GM21526 (cell line): ENCODE measurements around the gene CEP43.

Experiments used
- ATAC-seq: cut with Tn5 transposase; IDR thresholded peaks from one replicate; pipeline ENCODE4 v1.9.1; 2021; ENCODE audit warnings: moderate library complexity; ENCODE audit not compliant: unreplicated experiment, low FRiP score

Gene CEP43

DNA sequence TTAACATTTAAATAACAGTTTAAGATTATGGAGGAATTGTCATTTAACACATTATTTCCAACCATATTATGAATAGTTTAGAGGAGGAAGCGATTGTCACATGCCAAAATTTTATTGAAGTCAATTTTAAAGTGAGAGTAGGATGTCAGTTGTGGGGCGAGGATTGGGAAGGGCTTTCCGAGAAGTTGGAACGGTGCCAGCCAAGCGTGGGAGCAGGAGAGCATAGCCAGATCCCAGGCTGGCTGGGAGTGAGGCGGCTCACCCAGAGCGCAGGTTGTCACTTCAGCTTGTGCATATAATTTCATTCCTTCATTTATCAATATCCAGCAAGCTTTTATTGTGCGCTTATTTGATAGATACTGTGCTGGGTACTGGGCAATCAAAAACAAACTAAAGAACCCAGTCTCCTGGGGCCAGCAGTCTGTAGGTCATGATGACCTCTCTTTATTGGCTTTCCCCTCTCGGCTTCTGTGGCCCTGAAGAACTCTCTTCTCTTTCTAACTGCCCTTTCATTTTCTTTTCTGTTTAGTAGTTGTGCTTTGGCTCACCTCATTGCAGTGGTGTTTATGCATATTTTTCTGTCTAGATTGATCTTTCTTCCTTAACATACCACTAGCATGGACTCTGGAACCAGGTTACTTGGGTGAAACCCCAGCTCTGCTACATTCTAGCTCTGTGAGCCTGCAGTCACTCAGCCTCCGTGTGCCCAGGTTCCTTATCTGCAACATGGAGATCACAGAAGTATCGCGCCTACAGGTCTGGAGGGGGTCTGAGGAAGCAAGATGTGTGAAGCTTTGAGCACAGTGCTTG is 6.4 kb downstream of the CEP43 start:
- ATAC-seq, result no peak

- ATAC-seq, result no peak
Observed at GRCh38 chr6:167007985-167008384, 8.8 kb downstream of the CEP43 start.

DNA sequence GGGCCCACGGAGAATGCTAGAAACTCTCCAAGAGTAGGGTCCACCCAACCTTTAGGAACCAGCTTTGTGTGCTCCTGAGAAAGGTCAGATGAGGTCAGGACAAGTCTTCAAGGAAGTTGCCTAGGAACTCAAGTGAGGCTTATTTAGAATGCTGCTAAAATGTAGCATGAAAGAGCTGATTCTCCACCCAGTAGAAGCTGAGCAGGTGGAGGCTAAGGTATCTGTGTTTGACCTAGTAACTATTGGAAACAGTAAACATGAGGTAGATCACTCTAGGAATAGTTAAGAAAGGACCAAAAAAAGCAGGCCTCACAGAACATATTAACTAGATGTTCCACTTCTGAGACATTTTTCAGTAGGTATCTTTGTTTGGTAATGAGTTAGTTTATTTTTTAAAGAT is 13.9 kb downstream of the CEP43 start:
- no peak for ATAC-seq

- ATAC-seq, result no peak
Observed at GRCh38 chr6:167013946-167014345, 14.7 kb downstream of the CEP43 start.

DNA sequence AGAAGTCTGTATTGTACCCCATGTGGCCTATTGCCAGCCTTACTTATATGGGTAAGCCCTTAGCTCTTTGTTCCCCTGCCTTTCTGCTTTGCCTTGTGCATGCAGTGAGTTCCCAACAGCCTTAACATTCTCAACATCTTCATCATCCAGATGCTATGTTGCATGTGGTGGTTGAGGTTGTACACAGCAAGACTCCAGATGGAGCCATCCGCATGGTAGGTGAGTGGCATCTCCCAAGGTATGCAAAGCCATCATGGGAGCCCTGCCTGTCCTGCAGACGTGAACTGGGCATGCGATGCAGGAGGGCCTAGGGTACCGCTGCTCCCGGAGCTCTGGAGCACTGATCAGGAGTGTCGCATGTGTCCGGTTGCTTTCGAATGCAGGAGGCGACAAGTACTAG is 16.1 kb downstream of the CEP43 start:
- ATAC-seq, result no peak

DNA sequence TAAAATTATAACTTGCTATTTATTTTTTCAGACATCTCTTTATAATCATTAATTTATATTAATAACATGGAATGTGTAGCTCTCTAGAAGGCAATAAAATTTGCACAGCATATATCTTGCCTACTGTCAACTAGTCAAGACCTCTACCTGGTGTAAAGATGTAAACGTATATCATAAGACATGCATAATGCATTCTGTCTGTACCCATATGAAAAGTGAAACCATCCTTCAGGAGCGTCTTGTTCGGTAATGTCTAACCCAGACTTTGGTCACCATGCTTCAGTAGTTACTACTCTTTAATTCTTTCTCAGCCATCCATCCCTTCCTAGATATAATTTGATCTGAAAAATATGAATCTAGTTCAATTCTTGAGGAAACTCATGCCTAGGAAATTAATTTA is 21.0 kb downstream of the CEP43 start:
- ATAC-seq, result peak; percentile 86

- no peak for ATAC-seq
Observed at GRCh38 chr6:167027308-167027707, 28.1 kb downstream of the CEP43 start.

- no peak for ATAC-seq
Observed at GRCh38 chr6:167027772-167028171, 28.6 kb downstream of the CEP43 start.

- ATAC-seq, result no peak
Observed at GRCh38 chr6:167030222-167031072, 31.2 kb downstream of the CEP43 start.

DNA sequence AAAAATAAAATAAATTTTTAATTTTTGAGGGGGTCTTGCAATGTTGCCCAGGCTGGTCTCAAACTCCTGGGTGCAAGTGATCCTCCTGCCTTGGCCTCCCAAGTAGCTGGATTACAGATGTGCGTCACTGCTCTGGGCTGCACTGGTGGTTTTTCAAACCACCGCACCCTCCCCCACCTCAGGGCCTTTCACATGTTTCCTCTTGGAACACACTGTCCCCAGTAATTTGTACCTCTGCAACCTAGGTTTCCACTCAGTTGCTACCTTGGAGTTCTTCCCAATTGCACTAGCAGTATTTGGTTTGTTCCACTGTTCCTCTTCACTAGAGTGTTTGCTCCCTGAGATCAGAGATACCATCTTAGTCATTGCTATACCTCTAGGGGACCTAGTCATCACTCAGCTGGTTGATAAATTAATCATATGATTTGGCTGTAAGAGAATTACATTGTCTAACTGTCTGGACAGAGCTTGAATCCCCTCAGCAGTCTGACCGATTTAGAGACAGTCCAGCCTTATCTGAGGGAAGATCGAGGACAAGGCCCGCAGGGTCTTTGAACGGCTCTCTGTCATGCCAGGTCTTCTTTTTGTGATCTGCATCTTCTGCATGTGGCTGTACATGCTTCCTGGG is 32.0 kb downstream of the CEP43 start:
- no peak for ATAC-seq

DNA sequence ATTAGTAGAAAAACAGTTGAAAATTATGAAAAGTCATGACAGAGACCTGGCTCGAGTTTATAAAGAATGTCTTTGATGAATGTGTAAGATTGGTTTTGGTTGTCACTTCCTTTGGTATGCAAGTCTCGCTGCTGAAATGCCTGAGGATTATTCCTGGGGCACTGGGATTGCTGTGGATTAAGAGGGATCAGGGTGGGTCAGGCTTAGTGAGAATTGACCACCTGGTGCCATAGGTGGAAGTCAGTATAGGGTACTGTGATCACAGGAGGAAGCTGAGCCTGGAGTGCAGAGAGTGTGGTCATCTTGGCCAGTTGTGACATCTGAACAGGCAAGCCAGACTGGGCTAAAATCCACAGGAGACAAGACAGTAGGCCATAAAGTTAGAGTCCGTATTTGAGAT is 34.9 kb downstream of the CEP43 start:
- ATAC-seq, result no peak

GRCh38 chr6:167037762-167038161 is 38.6 kb downstream of the CEP43 start:
- ATAC-seq, result no peak

GRCh38 chr6:167044696-167045095 is 45.5 kb downstream of the CEP43 start:
- no peak for ATAC-seq

DNA sequence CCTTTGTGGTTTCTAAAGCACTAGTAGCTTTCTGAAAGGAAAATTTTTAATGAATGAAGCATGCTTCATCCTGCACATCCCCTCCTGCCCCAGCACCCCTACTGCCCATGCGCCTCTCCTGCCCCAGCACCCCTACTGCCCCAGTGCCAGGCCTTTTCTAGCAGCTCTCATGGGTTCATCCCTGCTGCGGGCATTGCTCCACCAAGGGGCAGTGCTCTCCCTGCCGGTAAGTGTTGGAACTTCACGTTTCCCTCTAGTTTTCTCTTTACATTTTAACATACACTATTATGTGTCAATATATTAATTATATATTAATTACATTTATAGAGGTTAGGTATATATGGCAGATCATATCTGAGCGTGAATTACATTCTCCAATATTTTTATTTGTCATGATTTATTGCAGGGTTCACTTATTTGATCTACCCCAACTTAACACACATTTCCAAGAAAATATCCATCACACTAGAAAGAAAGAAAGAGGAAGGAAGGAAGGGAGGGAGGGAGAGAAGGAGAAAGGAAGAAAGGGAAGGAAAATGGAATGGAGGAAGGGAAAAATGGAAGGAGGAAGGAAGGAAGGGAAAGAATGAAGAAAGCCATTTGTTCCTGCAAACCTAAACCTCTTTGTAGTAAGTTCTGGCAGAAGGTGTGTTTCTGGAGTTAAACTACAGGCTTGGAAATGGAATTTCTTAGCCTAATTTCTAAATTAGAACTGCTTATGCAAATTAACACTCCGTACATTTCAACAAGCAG is 46.8 kb downstream of the CEP43 start:
- no peak for ATAC-seq

- ATAC-seq, result peak; percentile 18
Observed at GRCh38 chr6:167046861-167047495, 47.8 kb downstream of the CEP43 start.

- ATAC-seq, result peak; percentile 76
Observed at GRCh38 chr6:167047554-167047953, 48.4 kb downstream of the CEP43 start.
